HG02610 (cell line): ENCODE results near the gene RBPMS2.

Source experiments
- ATAC-seq: cut with Tn5 transposase; IDR thresholded peaks from one replicate; pipeline ENCODE4 v1.9.1; 2021; ENCODE audit warnings: mild to moderate bottlenecking, moderate library complexity; ENCODE audit not compliant: unreplicated experiment

The RBPMS2 gene

GRCh38 chr15:64731805-64732151 lies 43.6 kb downstream of the RBPMS2 start:
- no peak for ATAC-seq

- no peak for ATAC-seq
These were observed 44.2 kb downstream of the RBPMS2 start for GRCh38 chr15:64731012-64731804.

GRCh38 chr15:64730151-64730550 lies 45.2 kb downstream of the RBPMS2 start:
- no peak for ATAC-seq

- no peak for ATAC-seq
These were observed 55.2 kb downstream of the RBPMS2 start for GRCh38 chr15:64720188-64720587.

- ATAC-seq, result no peak
These were observed 57.5 kb downstream of the RBPMS2 start for GRCh38 chr15:64717735-64718495.

- no peak for ATAC-seq
These were observed 58.3 kb downstream of the RBPMS2 start for GRCh38 chr15:64717130-64717529.

GRCh38 chr15:64716452-64716851 lies 58.9 kb downstream of the RBPMS2 start:
- ATAC-seq, result no peak

- no peak for ATAC-seq
These were observed 61.8 kb downstream of the RBPMS2 start for GRCh38 chr15:64713592-64713991.

GRCh38 chr15:64712353-64712752 lies 63.0 kb downstream of the RBPMS2 start:
- no peak for ATAC-seq

GRCh38 chr15:64710676-64711428 lies 64.5 kb downstream of the RBPMS2 start:
- ATAC-seq, result no peak

- ATAC-seq, result no peak
These were observed 69.1 kb downstream of the RBPMS2 start for GRCh38 chr15:64706011-64706911.

- ATAC-seq, result no peak
These were observed 70.4 kb downstream of the RBPMS2 start for GRCh38 chr15:64705006-64705405.

- no peak for ATAC-seq
These were observed 71.8 kb downstream of the RBPMS2 start for GRCh38 chr15:64703632-64703959.

- ATAC-seq, result peak; percentile 89
These were observed 72.4 kb downstream of the RBPMS2 start for GRCh38 chr15:64702816-64703631.

GRCh38 chr15:64701482-64702184 lies 73.8 kb downstream of the RBPMS2 start:
- ATAC-seq, result no peak

- no peak for ATAC-seq
These were observed 74.3 kb downstream of the RBPMS2 start for GRCh38 chr15:64701051-64701450.

GRCh38 chr15:64699751-64700388 lies 75.5 kb downstream of the RBPMS2 start:
- ATAC-seq, result no peak

GRCh38 chr15:64698823-64699222 lies 76.6 kb downstream of the RBPMS2 start:
- no peak for ATAC-seq

- ATAC-seq, result peak; percentile 44
These were observed 77.4 kb downstream of the RBPMS2 start for GRCh38 chr15:64697911-64698369.
